Prostate gland (tissue), 2 donors: ENCODE results near the gene PPP2R2D. TPM values are rescaled to one million over a fixed set of nuclear protein-coding genes. Genes with fewer than 3 reads are reported as not detected.

Experiments
- DNase-seq: peaks from one replicate; pipeline ENCODE4 v3.0.0-alpha.2; 2019; ENCODE audit warnings: low spot score
- H3K27ac ChIP-seq, 2 donors: fragments of 200-600 bp; sonication (generic); 2 replicates each; pipeline ENCODE4 v1.5.1; 2017 to 2019
- H3K27me3 ChIP-seq: fragments of 200-600 bp; sonication (generic); replicated peaks from 2 replicates; pipeline ENCODE4 v1.5.1; 2019; ENCODE audit not compliant: insufficient read depth
- H3K36me3 ChIP-seq, 2 donors: fragments of 200-600 bp; sonication (generic); 1 replicate in 1 of 2; 2 replicates in 1 of 2; pipeline versions ENCODE4 v1.5.1 to v1.8.1; 2017 to 2019
- H3K4me1 ChIP-seq: fragments of 200-600 bp; sonication (generic); replicated peaks from 2 replicates; pipeline ENCODE4 v1.5.1; 2019
- H3K4me3 ChIP-seq, 2 donors: fragments of 200-600 bp; sonication (generic); 2 replicates each; pipeline ENCODE4 v1.5.1; 2017 to 2019
- H3K9me3 ChIP-seq: fragments of 200-600 bp; sonication (generic); 2 replicates; pipeline ENCODE4 v1.5.1; 2017
- POLR2A ChIP-seq: fragments of 450-650 bp; IDR thresholded peaks from one replicate; pipeline ENCODE4 v1.6.1; 2016; ENCODE audit warnings: antibody characterized with exemption, mild to moderate bottlenecking
- POLR2AphosphoS5 ChIP-seq: sonication (generic); formaldehyde crosslinking; IDR thresholded peaks from one replicate; pipeline ENCODE4 v1.6.1; 2017; ENCODE audit warnings: antibody characterized with exemption
- WGBS: methylation state at CpG from one replicate; pipeline ENCODE4 v1.1.5; 2018; 5-methylcytosine and 5-hydroxymethylcytosine counted together
- intact Hi-C: fragments of 100-400 bp; cut with DNase I; formaldehyde crosslinking; loops from one replicate; pipeline ENCODE4 v1.14.2; 2022
- total RNA-seq, 2 donors: library from RNA; depleted of rRNA; stranded (reverse); fragments of >200 nt; gene quantifications; one replicate each; pipeline ENCODE4 v1.1.0, GENCODE V29; 2016
- TF ChIP-seq, protein P1 (sequence below), 4 experiments: fragments of 200-600 bp in 2 of 4; fragments of 450-650 bp in 2 of 4; sonication (generic) in 2 of 4; IDR thresholded peaks; 1 replicate in 3 of 4; 2 replicates in 1 of 4; pipeline ENCODE4 v1.5.1; 2016 to 2019; ENCODE audit warnings: antibody characterized with exemption in 4 of 4, mild to moderate bottlenecking in 2 of 4, moderate library complexity in 2 of 4

PPP2R2D gene
- total RNA-seq, 2 donors from 2014 or later = 37.0 to 55.2 TPM

DNA sequence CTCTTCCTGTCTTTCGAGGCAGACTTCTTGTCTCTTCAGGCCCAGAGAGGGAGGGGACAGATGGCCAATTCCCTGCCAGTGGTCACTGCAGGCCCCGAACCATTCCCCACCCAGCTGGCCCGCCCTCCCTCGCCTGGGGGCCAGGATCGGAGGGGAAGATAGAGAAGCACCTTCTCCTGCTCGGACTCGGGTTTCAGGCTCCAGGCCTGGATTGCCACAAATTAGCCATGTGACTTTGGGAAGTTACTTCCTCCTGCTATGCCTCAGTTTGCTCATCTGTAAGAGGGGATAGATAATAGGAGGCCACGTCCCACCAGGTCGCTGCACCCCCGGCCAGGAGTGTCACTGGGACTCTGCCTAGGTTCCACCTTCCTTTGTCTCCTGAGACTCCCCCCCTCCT, 24.8 kb upstream of the PPP2R2D start:
- intact Hi-C loops = no loop called here
- WGBS = 79% methylated on average over 10 of the region's 10 CpGs
- H3K27me3 ChIP-seq = no peaks in the 10 kb centered on the region

DNA sequence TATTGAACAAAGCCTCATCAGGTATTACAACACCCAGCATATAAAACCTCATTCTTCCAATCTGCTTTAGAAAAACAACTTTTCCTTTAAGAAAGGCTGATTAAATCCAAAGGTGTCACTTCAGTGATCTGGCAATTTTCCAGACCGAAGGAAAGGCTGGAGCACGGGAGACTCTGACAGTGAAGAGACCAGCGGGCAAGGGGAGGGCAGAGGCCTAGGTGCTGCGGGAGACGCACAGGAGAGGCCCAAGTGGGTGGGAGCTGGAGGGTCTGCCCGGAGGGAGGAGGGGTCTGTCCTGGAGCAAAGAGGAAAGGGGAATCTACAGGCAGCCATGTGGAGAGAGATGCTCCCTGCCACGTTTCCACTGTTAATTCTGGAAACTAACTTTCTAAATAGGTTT, 24.3 kb upstream of the PPP2R2D start:
- H3K4me3 ChIP-seq = no peak overlapping the region

More for the DNA sequence above, 24.8 kb upstream of the PPP2R2D start:
- H3K4me1 ChIP-seq = no peaks in the 10 kb centered on the region
- no peak for DNase-seq
- no peaks in the 10 kb centered on the region for H3K9me3 ChIP-seq
- no peaks in the 10 kb centered on the region for H3K36me3 ChIP-seq
- TF ChIP-seq, protein P1, sequence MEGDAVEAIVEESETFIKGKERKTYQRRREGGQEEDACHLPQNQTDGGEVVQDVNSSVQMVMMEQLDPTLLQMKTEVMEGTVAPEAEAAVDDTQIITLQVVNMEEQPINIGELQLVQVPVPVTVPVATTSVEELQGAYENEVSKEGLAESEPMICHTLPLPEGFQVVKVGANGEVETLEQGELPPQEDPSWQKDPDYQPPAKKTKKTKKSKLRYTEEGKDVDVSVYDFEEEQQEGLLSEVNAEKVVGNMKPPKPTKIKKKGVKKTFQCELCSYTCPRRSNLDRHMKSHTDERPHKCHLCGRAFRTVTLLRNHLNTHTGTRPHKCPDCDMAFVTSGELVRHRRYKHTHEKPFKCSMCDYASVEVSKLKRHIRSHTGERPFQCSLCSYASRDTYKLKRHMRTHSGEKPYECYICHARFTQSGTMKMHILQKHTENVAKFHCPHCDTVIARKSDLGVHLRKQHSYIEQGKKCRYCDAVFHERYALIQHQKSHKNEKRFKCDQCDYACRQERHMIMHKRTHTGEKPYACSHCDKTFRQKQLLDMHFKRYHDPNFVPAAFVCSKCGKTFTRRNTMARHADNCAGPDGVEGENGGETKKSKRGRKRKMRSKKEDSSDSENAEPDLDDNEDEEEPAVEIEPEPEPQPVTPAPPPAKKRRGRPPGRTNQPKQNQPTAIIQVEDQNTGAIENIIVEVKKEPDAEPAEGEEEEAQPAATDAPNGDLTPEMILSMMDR (IDR thresholded peaks at IDR 0.05) = no peak
- TF ChIP-seq POLR2AphosphoS5 (no peak), POLR2A (no peak)
- no peak overlapping the region for H3K4me3 ChIP-seq
- H3K27ac ChIP-seq = no peak overlapping the region

DNA sequence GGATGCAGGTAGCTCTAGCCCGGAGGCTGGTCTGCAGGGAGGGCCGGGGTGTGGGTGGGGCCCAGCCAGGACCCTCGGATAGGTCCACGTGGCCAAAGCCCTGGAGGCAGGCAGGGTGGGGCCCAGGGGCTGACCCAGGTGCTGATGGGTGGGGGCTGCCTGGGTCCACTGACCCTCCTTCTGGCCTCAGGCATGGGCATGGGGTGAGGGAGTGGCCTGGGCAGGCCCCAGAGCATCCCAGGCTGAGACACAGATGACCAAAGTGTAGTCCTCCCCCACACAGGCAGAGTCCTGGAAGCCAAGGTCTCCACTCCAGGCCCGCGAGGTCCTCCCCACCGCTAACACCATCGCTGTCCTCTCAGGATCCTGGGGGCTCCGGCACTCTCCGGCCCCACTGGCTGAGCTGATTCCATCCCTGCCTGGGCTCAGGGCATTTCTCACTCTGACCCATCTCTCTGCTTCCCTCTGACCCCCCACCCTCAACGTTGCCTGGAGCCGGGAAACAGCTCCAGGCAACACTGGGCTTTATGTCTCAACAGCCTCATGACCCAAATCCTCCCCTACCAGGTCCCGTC, 20.7 kb upstream of the PPP2R2D start:
- TF ChIP-seq POLR2AphosphoS5 = no peak
- no peak for TF ChIP-seq POLR2A
- TF ChIP-seq, protein P1 (IDR thresholded peaks at IDR 0.05) = no peak
- no peaks in the 10 kb centered on the region for H3K36me3 ChIP-seq
- intact Hi-C loops = no loop called here
- no peaks in the 10 kb centered on the region for H3K27me3 ChIP-seq
- H3K4me3 ChIP-seq = no peak overlapping the region
- H3K27ac ChIP-seq = no peak overlapping the region
- H3K9me3 ChIP-seq = no peaks in the 10 kb centered on the region
- H3K4me1 ChIP-seq = no peaks in the 10 kb centered on the region
- no peak for DNase-seq
- WGBS = 80% methylated on average over 13 of the region's 13 CpGs

More for the DNA sequence above, 24.3 kb upstream of the PPP2R2D start:
- intact Hi-C loops = no loop called here
- WGBS = 49% methylated on average over 7 of the region's 7 CpGs
- DNase-seq = no peak
- Histone ChIP-seq H3K36me3 (no peaks in the 10 kb centered on the region), H3K27me3 (no peaks in the 10 kb centered on the region), H3K4me1 (no peaks in the 10 kb centered on the region), H3K27ac (no peak overlapping the region), H3K9me3 (no peaks in the 10 kb centered on the region)
- TF ChIP-seq POLR2A (no peak), POLR2AphosphoS5 (no peak)
- TF ChIP-seq, protein P1 (IDR thresholded peaks at IDR 0.05) = no peak

DNA sequence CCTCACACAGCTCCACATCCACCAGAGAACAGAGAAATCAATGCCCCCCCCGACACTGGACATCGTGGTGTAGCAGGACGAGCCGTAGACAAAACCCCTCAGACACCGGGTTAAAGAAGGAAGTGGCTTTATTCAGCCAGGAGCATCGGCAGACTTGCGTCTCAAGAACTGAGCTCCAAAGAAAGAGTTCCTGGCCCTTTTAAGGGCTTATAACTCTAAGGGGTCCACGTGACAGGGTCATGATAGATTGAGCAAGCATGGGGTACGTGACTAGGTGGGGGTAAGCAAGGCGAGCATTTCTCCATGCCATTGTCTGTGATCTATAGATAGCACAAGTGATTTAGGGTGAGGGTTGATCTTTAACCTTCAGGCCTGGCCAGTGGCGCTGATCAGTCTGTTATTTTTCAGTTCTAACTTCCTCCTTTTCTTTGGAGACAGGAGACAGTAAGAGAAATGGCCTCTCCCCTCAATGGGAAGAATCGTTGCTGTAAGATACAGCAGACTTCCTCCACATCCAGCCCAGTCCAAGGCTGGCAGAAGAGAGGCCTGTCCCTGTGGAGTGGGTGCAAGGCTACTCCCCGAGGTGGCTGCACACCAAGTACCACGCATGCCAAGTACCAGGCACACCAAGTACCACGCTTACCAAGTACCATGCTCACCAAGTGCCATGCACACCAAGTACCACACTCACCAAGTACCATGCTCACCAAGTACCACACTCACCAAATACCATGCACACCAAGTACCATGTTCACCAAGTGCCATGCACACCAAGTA, 19.5 kb upstream of the PPP2R2D start:
- TF ChIP-seq, protein P1 (IDR thresholded peaks at IDR 0.05) = no peak
- TF ChIP-seq POLR2AphosphoS5 (no peak), POLR2A (no peak)

DNA sequence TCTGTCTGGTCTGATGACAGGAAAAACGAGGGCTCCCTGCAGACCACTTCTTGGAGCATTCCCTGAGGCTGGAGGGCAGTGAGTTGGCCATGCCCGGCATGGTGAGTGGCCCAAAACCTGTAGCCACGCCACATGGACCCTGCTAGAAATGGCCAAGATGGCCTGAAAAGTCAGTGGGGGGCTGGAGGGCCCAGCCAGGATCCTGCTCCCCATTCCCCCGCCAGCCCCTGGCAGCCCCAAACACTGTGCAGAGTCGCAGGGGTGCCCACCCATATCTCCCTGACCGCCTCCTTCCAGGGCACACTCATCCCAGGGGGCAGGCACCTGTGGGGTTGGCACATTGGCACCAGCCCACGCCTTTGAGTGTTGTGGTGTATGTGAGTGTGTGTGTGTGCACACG, 18.7 kb upstream of the PPP2R2D start:
- Histone ChIP-seq H3K36me3 (no peaks in the 10 kb centered on the region), H3K9me3 (no peaks in the 10 kb centered on the region), H3K4me3 (no peak overlapping the region), H3K27ac (no peak overlapping the region), H3K27me3 (no peaks in the 10 kb centered on the region), H3K4me1 (peaks cover 8% of the 10 kb centered on the region)
- 86% methylated on average over 8 of the region's 8 CpGs for WGBS
- TF ChIP-seq POLR2A (no peak), POLR2AphosphoS5 (no peak)
- TF ChIP-seq, protein P1 (IDR thresholded peaks at IDR 0.05) = no peak
- intact Hi-C loops = no loop called here
- no peak for DNase-seq

More for the DNA sequence above, 19.5 kb upstream of the PPP2R2D start:
- H3K36me3 ChIP-seq = no peaks in the 10 kb centered on the region
- DNase-seq = no peak
- no peaks in the 10 kb centered on the region for H3K27me3 ChIP-seq
- H3K4me1 ChIP-seq = peaks cover 8% of the 10 kb centered on the region
- H3K4me3 ChIP-seq = no peak overlapping the region
- H3K9me3 ChIP-seq = no peaks in the 10 kb centered on the region
- WGBS = 89% methylated on average over 15 of the region's 15 CpGs
- intact Hi-C loops = no loop called here
- H3K27ac ChIP-seq = no peak overlapping the region
